B cell (primary cell): Measurements from ENCODE around the gene CCNB3. TPM values are rescaled to one million over a fixed set of nuclear protein-coding genes. Genes with fewer than 3 reads are reported as not detected.

Experiments used
- ATAC-seq: fragments of 200-7000 bp; cut with Tn5 transposase; one replicate; pipeline ENCODE4 v1.10.0; 2021; ENCODE audit warnings: low read depth, mild to moderate bottlenecking, moderate number of reproducible peaks, moderate library complexity
- CTCF ChIA-PET: fragments of 350-600 bp; sonication (Branson Sonifier 250); formaldehyde crosslinking; loops from one replicate; lab custom pipeline; 2021; ENCODE audit warnings: antibody characterized with exemption, inconsistent platforms; lab: Charles Lee
- POLR2A ChIA-PET: fragments of 350-600 bp; sonication (Branson Sonifier 250); formaldehyde crosslinking; loops from one replicate; lab custom pipeline; 2021; ENCODE audit warnings: antibody characterized with exemption; lab: Charles Lee
- DNase-seq: peaks from one replicate; pipeline ENCODE4 v3.0.0; 2013
- H2AFZ ChIP-seq: 2 replicates; pipeline ENCODE4 v1.6.1; 2012; ENCODE audit warnings: mild to moderate bottlenecking, low read depth, low read length; ENCODE audit not compliant: insufficient read depth, poor library complexity, severe bottlenecking
- H3K27ac ChIP-seq, 2 donors: 1 replicate in 1 of 2; 2 replicates in 1 of 2; pipeline ENCODE4 v1.5.1; 2012 to 2013; ENCODE audit warnings: low read length in 2 of 2, mild to moderate bottlenecking in 2 of 2, moderate library complexity in 1 of 2
- H3K27me3 ChIP-seq, 4 experiments: fragments of 200-600 bp in 1 of 4; sonication (generic) in 1 of 4; replicated peaks in 1 of 4; 1 replicate in 2 of 4; 2 replicates in 2 of 4; pipeline versions ENCODE4 v1.6.1 to v1.7.0; 2013 to 2016; ENCODE audit warnings: low read length in 3 of 4, mild to moderate bottlenecking in 2 of 4, mixed read lengths in 1 of 4, moderate library complexity in 1 of 4; ENCODE audit not compliant: insufficient read depth in 4 of 4, control insufficient read depth in 3 of 4; ENCODE audit errors: control extremely low read depth in 1 of 4
- H3K36me3 ChIP-seq, 2 experiments: replicated peaks in 1 of 2; 1 replicate in 1 of 2; 2 replicates in 1 of 2; pipeline versions ENCODE4 v1.6.1 to v1.7.1; 2013; ENCODE audit warnings: low read length in 1 of 2; ENCODE audit not compliant: insufficient read depth in 2 of 2, control insufficient read depth in 1 of 2; ENCODE audit errors: control extremely low read depth in 1 of 2, extremely low read depth in 1 of 2
- H3K4me1 ChIP-seq, 2 donors: fragments of 200-600 bp in 1 of 2; sonication (generic) in 1 of 2; 1 replicate in 1 of 2; 2 replicates in 1 of 2; pipeline versions ENCODE4 v1.5.1 to v1.6.1; 2013 to 2017; ENCODE audit warnings: low read length in 2 of 2; ENCODE audit not compliant: control insufficient read depth in 2 of 2, insufficient read depth in 2 of 2
- H3K4me2 ChIP-seq: replicated peaks from 2 replicates; pipeline ENCODE3; 2012; ENCODE audit warnings: mild to moderate bottlenecking, low read depth, low read length; ENCODE audit not compliant: poor library complexity, severe bottlenecking
- H3K4me3 ChIP-seq, 5 experiments: fragments of 200-600 bp in 1 of 5; sonication (generic) in 1 of 5; 1 replicate in 3 of 5; 2 replicates in 2 of 5; pipeline versions ENCODE4 v1.5.1 to v1.7.0; 2011 to 2016; ENCODE audit warnings: low read length in 4 of 5, mild to moderate bottlenecking in 4 of 5, low read depth in 2 of 5, control low read depth in 1 of 5, moderate library complexity in 1 of 5; ENCODE audit not compliant: insufficient read depth in 1 of 5; ENCODE audit errors: control extremely low read depth in 1 of 5, extremely low read depth in 1 of 5
- H3K79me2 ChIP-seq: fragments of 200-600 bp; sonication (generic); one replicate; pipeline ENCODE4 v1.6.0; 2016; ENCODE audit warnings: low read length; ENCODE audit not compliant: control insufficient read depth, insufficient read depth
- H3K9ac ChIP-seq: fragments of 200-600 bp; sonication (generic); 2 replicates; pipeline ENCODE4 v1.6.1; 2017; ENCODE audit warnings: mild to moderate bottlenecking, low read length, moderate library complexity
- H3K9me3 ChIP-seq, 3 donors: one replicate each; pipeline versions ENCODE4 v1.6.1 to v1.7.1; 2013; ENCODE audit warnings: low read length in 2 of 3; ENCODE audit not compliant: control insufficient read depth in 2 of 3, insufficient read depth in 1 of 3; ENCODE audit errors: control extremely low read depth in 1 of 3
- H4K20me1 ChIP-seq: 2 replicates; pipeline ENCODE4 v1.6.0; 2012; ENCODE audit warnings: mild to moderate bottlenecking, low read length; ENCODE audit not compliant: insufficient read depth, control insufficient read depth, poor library complexity, severe bottlenecking
- H3K27ac Mint-ChIP-seq: one replicate; pipeline ENCODE4 v1.8.0; 2021; ENCODE audit warnings: mixed read lengths
- H3K27me3 Mint-ChIP-seq: one replicate; pipeline ENCODE4 v1.8.0; 2021; ENCODE audit warnings: mixed read lengths
- H3K4me1 Mint-ChIP-seq: one replicate; pipeline ENCODE4 v1.8.0; 2021; ENCODE audit warnings: mixed read lengths
- H3K4me3 Mint-ChIP-seq: one replicate; pipeline ENCODE4 v1.8.0; 2021; ENCODE audit warnings: mixed read lengths
- H3K9me3 Mint-ChIP-seq: one replicate; pipeline ENCODE4 v1.8.0; 2022; ENCODE audit warnings: mixed read lengths; ENCODE audit not compliant: insufficient read depth
- EZH2 ChIP-seq: IDR thresholded peaks from 2 replicates; pipeline ENCODE4 v1.6.1; 2012; ENCODE audit warnings: borderline replicate concordance, low read depth, mild to moderate bottlenecking, moderate library complexity, low read length; ENCODE audit not compliant: insufficient read depth, poor library complexity, severe bottlenecking
- WGBS: methylation state at CpG from one replicate; pipeline ENCODE4 v1.1.5; 2013; ENCODE audit warnings: missing lambda C conversion rate; ENCODE audit not compliant: insufficient coverage; 5-methylcytosine and 5-hydroxymethylcytosine counted together
- intact Hi-C: fragments of 100-400 bp; cut with micrococcal nuclease; formaldehyde crosslinking; loops from one replicate; pipeline ENCODE4 v1.10.0; 2022
- polyA plus RNA-seq: library from polyadenylated mRNA; depleted of rRNA; stranded (reverse); fragments of >200 nt; gene quantifications from 2 replicates; pipeline ENCODE4 v1.2.3, GENCODE V29; 2012
- total RNA-seq, 2 donors: library from RNA; stranded (reverse); fragments of 120-200 nt in 1 of 2; gene quantifications; 1 replicate in 1 of 2; 2 replicates in 1 of 2; pipeline versions ENCODE4 v1.2.3 to v1.2.4, GENCODE V29; 2013 to 2022
- TF ChIP-seq, protein P1 (sequence below): fragments of 200-600 bp; IDR thresholded peaks from one replicate; pipeline ENCODE4 v1.8.0; 2022; ENCODE audit warnings: antibody characterized with exemption, mild to moderate bottlenecking

CCNB3 gene
- total and polyA plus RNA-seq, 2 donors (not counting 1 experiment from before 2014, with no cell fraction given): 0.07 to 0.19 TPM

DNA sequence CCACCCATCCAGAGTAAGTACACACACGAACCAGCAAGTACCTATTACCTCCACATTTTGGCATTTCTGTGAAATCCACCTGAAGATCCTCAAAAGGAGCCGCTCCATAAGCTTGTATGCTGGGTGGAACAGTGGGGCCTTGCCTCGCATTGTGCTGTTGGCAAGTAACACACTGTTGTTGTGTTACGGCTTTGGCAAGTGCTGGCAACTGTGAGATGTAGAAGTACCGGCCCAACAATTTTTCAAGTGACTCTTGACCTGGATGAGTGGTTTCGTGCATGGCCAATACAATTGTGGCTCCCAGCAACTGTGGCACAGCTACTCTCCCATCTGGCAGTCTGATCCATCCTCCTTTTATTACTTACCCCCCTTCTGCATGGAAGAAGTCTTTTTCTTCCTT is 128.7 kb downstream of the CCNB3 start:
- intact Hi-C loops: no loop called here
- WGBS: 100% methylated on average over 1 of the region's 6 CpGs
- Histone ChIP-seq H3K4me3 (no peak overlapping the region), H2AFZ (no peak overlapping the region), H3K9ac (no peak overlapping the region), H3K79me2 (no peaks in the 10 kb centered on the region), H3K27ac (no peak overlapping the region), H3K36me3 (no peaks in the 10 kb centered on the region), H3K27me3 (no peaks in the 10 kb centered on the region), H3K4me2 (no peak overlapping the region), H4K20me1 (no peaks in the 10 kb centered on the region), H3K9me3 (no peaks in the 10 kb centered on the region), H3K4me1 (no peaks in the 10 kb centered on the region)
- POLR2A ChIA-PET: no interaction called here
- TF ChIP-seq, protein P1, sequence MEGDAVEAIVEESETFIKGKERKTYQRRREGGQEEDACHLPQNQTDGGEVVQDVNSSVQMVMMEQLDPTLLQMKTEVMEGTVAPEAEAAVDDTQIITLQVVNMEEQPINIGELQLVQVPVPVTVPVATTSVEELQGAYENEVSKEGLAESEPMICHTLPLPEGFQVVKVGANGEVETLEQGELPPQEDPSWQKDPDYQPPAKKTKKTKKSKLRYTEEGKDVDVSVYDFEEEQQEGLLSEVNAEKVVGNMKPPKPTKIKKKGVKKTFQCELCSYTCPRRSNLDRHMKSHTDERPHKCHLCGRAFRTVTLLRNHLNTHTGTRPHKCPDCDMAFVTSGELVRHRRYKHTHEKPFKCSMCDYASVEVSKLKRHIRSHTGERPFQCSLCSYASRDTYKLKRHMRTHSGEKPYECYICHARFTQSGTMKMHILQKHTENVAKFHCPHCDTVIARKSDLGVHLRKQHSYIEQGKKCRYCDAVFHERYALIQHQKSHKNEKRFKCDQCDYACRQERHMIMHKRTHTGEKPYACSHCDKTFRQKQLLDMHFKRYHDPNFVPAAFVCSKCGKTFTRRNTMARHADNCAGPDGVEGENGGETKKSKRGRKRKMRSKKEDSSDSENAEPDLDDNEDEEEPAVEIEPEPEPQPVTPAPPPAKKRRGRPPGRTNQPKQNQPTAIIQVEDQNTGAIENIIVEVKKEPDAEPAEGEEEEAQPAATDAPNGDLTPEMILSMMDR: no peak
- CTCF ChIA-PET: no interaction called here
- Mint-ChIP-seq H3K27me3 (no peaks in the 10 kb centered on the region), H3K4me1 (no peaks in the 10 kb centered on the region), H3K4me3 (no peak overlapping the region), H3K9me3 (no peaks in the 10 kb centered on the region), H3K27ac (no peak overlapping the region)
- ATAC-seq (no peak), DNase-seq (no peak)

DNA sequence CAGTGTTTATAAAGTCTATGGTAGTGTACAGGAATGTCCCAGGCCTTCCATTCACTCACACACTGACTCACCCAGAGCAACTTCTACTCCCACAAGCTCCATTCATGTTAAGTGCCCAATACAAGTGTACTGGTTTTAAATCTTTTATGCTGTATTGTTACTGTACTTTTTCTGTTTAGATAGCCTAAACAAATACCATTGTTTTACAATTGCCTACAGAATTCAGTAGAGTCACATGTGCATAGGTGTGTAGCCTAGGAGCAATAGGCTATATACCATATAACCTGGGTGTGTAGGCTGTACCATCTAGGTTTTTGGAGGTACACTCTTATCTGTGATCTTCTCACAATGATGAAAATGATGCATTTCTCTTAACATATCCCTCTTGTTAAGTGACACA is 139.4 kb downstream of the CCNB3 start:
- ATAC-seq (no peak), DNase-seq (no peak)
- intact Hi-C loops: no loop called here
- TF ChIP-seq, protein P1: no peak
- TF ChIP-seq EZH2: no peak
- no peak overlapping the region for H3K4me2 ChIP-seq
- no peak overlapping the region for H3K4me3 ChIP-seq
- H3K79me2 ChIP-seq: no peaks in the 10 kb centered on the region
- H3K4me1 ChIP-seq: no peaks in the 10 kb centered on the region
- Mint-ChIP-seq H3K4me3 (no peak overlapping the region), H3K27me3 (no peaks in the 10 kb centered on the region), H3K9me3 (no peaks in the 10 kb centered on the region), H3K27ac (no peak overlapping the region), H3K4me1 (no peaks in the 10 kb centered on the region)
- no peaks in the 10 kb centered on the region for H3K9me3 ChIP-seq
- H3K9ac ChIP-seq: no peak overlapping the region
- H3K27ac ChIP-seq: no peak overlapping the region
- H2AFZ ChIP-seq: no peak overlapping the region
- CTCF ChIA-PET: no interaction called here
- POLR2A ChIA-PET: no interaction called here
- no peaks in the 10 kb centered on the region for H3K27me3 ChIP-seq
- no peaks in the 10 kb centered on the region for H3K36me3 ChIP-seq
- H4K20me1 ChIP-seq: no peaks in the 10 kb centered on the region
